ENCODE data around the gene PYCARD. TPM values are rescaled to one million over a fixed set of nuclear protein-coding genes. Genes with fewer than 3 reads are reported as not detected.

PYCARD gene
- total RNA-seq, 2 donors from 2014 or later, result 27.2 to 51.6 TPM

- Histone ChIP-seq H3K27ac (no peak overlapping the region), H3K4me1 (replicated peaks) (peaks cover 15% of the 10 kb centered on the region), H3K36me3 (no peaks in the 10 kb centered on the region), H3K9me3 (no peaks in the 10 kb centered on the region), H3K27me3 (replicated peaks; ENCODE audit: insufficient read depth) (no peaks in the 10 kb centered on the region), H3K4me3 (peak overlapping the region; percentile 28 to 39)
- peak; percentile 15 for TF ChIP-seq POLR2AphosphoS5 (IDR thresholded peaks at IDR 0.05)
- TF ChIP-seq, protein P1, sequence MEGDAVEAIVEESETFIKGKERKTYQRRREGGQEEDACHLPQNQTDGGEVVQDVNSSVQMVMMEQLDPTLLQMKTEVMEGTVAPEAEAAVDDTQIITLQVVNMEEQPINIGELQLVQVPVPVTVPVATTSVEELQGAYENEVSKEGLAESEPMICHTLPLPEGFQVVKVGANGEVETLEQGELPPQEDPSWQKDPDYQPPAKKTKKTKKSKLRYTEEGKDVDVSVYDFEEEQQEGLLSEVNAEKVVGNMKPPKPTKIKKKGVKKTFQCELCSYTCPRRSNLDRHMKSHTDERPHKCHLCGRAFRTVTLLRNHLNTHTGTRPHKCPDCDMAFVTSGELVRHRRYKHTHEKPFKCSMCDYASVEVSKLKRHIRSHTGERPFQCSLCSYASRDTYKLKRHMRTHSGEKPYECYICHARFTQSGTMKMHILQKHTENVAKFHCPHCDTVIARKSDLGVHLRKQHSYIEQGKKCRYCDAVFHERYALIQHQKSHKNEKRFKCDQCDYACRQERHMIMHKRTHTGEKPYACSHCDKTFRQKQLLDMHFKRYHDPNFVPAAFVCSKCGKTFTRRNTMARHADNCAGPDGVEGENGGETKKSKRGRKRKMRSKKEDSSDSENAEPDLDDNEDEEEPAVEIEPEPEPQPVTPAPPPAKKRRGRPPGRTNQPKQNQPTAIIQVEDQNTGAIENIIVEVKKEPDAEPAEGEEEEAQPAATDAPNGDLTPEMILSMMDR (IDR thresholded peaks at IDR 0.05), result no peak
- peak; percentile 37 for DNase-seq (ENCODE audit: low spot score)
- intact Hi-C loops (cut with DNase I), result no loop called here
- under 1% methylated on average over 62 of the region's 63 CpGs for WGBS
These were observed 13.0 kb upstream of the PYCARD start for GRCh38 chr16:31215287-31216162.

GRCh38 chr16:31214708-31215286 is 12.2 kb upstream of the PYCARD start:
- WGBS, result 17% methylated on average over 50 of the region's 58 CpGs
- no peaks in the 10 kb centered on the region for H3K36me3 ChIP-seq
- no peaks in the 10 kb centered on the region for H3K9me3 ChIP-seq
- no peak for DNase-seq (ENCODE audit: low spot score)
- H3K27me3 ChIP-seq (replicated peaks; ENCODE audit: insufficient read depth), result no peaks in the 10 kb centered on the region
- no peak overlapping the region for H3K27ac ChIP-seq
- intact Hi-C loops (cut with DNase I), result no loop called here
- peak overlapping the region; percentile 28 to 39 for H3K4me3 ChIP-seq
- TF ChIP-seq, protein P1 (IDR thresholded peaks at IDR 0.05), result no peak
- TF ChIP-seq POLR2AphosphoS5 (IDR thresholded peaks at IDR 0.05) (no peak), POLR2A (IDR thresholded peaks at IDR 0.05) (no peak)
- H3K4me1 ChIP-seq (replicated peaks), result peaks cover 15% of the 10 kb centered on the region

DNA sequence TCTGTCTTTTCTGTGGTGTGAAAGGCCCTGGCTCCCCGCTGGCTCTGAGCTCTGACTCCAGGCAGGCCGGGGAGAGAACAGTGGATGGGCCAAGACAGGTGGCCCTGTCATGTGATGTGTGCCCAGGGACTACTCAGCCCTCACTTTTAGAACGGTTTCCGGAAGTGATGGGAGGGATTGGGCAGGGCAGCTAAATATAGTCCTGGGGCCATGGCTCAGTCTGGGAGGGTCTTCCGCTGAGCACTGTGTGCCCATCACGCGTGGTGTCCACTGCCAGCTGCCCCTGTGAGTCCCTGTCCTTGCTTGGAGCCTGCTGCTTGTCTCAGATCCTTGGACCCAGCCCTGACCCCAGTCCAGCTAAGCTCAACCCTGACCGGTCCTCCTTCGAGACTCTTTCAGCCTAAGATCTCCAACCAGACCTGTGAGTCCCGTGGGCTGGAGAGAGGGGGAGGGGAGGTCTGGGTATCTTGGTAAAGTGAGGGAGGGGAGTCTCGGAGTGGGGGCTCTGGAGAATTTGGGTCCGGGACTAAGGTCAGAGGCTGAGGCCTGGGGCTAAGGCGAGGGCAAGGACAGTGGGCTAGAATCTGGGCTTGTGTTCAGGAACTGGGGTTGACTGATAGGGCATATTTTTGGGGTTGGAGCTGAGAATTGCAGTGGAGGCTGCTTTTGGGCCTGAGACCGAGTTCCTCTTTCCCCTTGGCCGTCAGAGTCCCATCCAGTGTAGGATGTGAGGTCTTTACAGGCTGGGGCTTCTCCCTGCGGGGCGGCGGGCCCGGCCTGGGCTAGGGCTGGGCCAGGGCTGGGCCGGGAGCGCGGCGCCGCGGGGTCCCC is 11.5 kb upstream of the PYCARD start, which contains the start of gene TRIM72:
Gene TRIM72, plus strand, starts transcription at position 243 of the 831 bp plus-strand sequence. CDS start 620 bp downstream, outside the sequence.
- Histone ChIP-seq H3K9me3 (no peaks in the 10 kb centered on the region), H3K36me3 (no peaks in the 10 kb centered on the region), H3K4me3 (peak within 1 kb of the TSS; percentile 28 to 39), H3K4me1 (replicated peaks) (peaks cover 15% of the 10 kb centered on the region), H3K27me3 (replicated peaks; ENCODE audit: insufficient read depth) (no peaks in the 10 kb centered on the region), H3K27ac (no peak within 1 kb of the TSS)
- WGBS, result 69% methylated on average over 25 of the region's 25 CpGs
- intact Hi-C loops (cut with DNase I), result no loop called here
- DNase-seq (ENCODE audit: low spot score), result no peak
- TF ChIP-seq POLR2A (IDR thresholded peaks at IDR 0.05) (no peak), POLR2AphosphoS5 (IDR thresholded peaks at IDR 0.05) (no peak)
- TF ChIP-seq, protein P1 (IDR thresholded peaks at IDR 0.05), result no peak

- no peaks in the 10 kb centered on the region for H3K27me3 ChIP-seq (replicated peaks; ENCODE audit: insufficient read depth)
- H3K4me1 ChIP-seq (replicated peaks), result peaks cover 15% of the 10 kb centered on the region
- TF ChIP-seq POLR2A (IDR thresholded peaks at IDR 0.05) (no peak), POLR2AphosphoS5 (IDR thresholded peaks at IDR 0.05) (no peak)
- TF ChIP-seq, protein P1 (IDR thresholded peaks at IDR 0.05), result no peak
- DNase-seq (ENCODE audit: low spot score), result no peak
- H3K36me3 ChIP-seq, result no peaks in the 10 kb centered on the region
- H3K9me3 ChIP-seq, result no peaks in the 10 kb centered on the region
- no peak overlapping the region for H3K4me3 ChIP-seq
- 100% methylated on average over 1 of the region's 1 CpG for WGBS
- H3K27ac ChIP-seq, result no peak overlapping the region
- intact Hi-C loops (cut with DNase I), result no loop called here
These were observed 10.8 kb upstream of the PYCARD start for GRCh38 chr16:31213342-31213741.
